OCI-LY1 (cell line): ENCODE measurements around the gene LHFPL5.

Experiments used
- CTCF ChIP-seq: fragments of 200-600 bp; sonication (generic), shearing (Covaris generic); IDR thresholded peaks from 2 replicates; pipeline ENCODE4 v1.5.1; 2017; ENCODE audit warnings: mild to moderate bottlenecking, antibody characterized with exemption, low read length, moderate library complexity, mixed read lengths
- EZH2 ChIP-seq: fragments of 200-600 bp; sonication (generic), shearing (Covaris generic); IDR thresholded peaks from 2 replicates; pipeline ENCODE4 v1.8.0; 2017; ENCODE audit warnings: borderline replicate concordance, mixed run types, mild to moderate bottlenecking, antibody characterized with exemption, low read length, moderate library complexity, mixed read lengths

- TF ChIP-seq CTCF (no peak), EZH2 (no peak)
Observed at GRCh38 chr6:35765739-35766138, 39.4 kb upstream of the LHFPL5 start.
